GM19193 (cell line): Measurements from ENCODE around the gene JAZF1.

Source experiments
- POLR2A ChIP-seq: IDR thresholded peaks from 4 replicates; pipeline ENCODE4 v1.6.1; 2011; ENCODE audit not compliant: insufficient read depth, insufficient read length; ENCODE audit errors: extremely low read depth

Gene JAZF1

DNA sequence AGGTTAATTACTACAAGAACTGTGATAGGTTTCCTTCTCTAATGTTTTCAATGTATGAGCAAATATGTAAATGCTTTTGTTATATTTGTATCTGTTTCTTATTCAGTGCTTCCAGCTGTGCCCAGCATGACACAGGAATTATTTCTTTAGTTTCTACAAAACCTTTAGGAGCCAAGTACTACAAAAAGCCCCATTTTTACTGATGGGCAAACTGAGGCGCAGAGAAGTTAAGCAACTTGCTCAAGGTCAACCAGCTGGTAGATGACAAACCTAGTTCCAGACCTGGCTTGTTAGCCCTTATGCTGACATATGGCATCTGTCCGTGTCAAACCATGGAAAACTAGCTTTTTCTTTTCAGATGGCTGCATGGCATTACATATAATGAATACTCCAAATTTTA is 134.6 kb downstream of the JAZF1 start:
- no peak for TF ChIP-seq POLR2A

DNA sequence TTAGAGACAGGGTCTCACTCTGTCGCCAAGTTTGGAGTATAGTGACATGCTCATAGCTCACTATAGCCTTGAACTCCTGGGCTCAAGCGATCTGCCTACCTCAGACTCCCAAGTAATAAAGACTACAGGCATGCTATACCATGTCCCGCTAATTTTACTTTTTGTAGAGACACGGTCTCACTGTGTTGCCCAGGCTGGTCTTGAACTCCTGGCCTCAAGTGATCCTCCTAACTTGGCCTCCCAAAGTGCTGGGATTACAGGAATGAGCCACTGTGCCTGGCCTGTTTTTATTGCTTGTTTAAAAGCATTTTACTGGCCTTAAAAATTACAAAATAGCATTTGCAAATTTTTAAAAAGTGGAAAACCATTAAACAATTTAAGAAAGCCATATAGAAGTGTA is 135.0 kb downstream of the JAZF1 start:
- TF ChIP-seq POLR2A: no peak

GRCh38 chr7:28044825-28045224 is 135.8 kb downstream of the JAZF1 start:
- no peak for TF ChIP-seq POLR2A

GRCh38 chr7:28042721-28043120 is 137.9 kb downstream of the JAZF1 start:
- TF ChIP-seq POLR2A: no peak

GRCh38 chr7:28041508-28042314 is 138.9 kb downstream of the JAZF1 start:
- TF ChIP-seq POLR2A: no peak

DNA sequence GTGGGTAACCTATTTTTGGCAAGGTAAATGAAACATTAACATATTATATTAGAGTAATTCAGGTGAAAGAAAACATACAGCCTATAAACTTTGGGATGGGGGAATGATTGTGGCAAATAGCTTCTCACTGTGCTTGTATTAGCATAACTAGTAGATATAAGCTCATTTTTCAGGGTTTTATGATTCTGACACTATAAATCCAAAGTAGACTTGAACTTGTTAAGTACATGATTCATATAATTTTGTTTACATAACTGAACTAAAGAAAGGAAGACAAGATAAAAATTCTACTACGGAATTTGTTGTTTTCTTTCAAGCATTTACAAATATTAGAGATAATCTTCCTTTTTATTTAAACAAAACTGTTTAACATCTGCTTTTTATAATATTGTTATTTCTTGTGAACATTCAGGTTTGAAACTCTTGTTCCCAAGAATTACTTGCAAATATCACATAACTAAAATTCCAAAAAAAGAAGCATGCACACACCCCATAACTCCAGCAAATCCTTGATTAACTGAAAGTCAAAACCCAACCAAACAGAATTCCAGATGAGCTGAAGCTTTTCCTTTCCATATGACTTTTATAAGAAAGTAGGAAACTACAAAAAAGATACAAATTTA is 142.3 kb downstream of the JAZF1 start:
- no peak for TF ChIP-seq POLR2A

- no peak for TF ChIP-seq POLR2A
Observed at GRCh38 chr7:28037220-28038010, 143.2 kb downstream of the JAZF1 start.

GRCh38 chr7:28036696-28037095 is 143.9 kb downstream of the JAZF1 start:
- no peak for TF ChIP-seq POLR2A

DNA sequence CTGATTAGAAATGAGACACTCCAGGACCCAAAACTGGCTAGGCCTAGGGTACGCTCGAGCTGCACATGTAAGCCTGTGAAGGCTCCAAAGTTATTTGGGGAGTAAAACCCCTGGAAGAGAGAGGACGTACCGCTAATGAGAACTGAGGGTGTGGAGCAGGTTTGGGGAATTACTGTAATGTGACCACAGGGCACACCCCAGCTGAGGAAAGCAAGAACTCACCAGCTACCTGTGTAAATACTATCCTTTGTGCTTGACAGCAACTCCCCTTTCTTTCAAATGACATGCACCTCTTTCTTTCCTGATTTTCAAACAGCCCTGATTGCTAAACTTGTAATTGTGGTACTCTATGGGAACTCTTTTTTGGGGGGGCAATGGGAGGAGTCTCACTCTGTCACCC is 147.2 kb downstream of the JAZF1 start:
- no peak for TF ChIP-seq POLR2A

- TF ChIP-seq POLR2A: no peak
Observed at GRCh38 chr7:28032738-28033380, 147.7 kb downstream of the JAZF1 start.

- TF ChIP-seq POLR2A: no peak
Observed at GRCh38 chr7:28029051-28029450, 151.5 kb downstream of the JAZF1 start.

DNA sequence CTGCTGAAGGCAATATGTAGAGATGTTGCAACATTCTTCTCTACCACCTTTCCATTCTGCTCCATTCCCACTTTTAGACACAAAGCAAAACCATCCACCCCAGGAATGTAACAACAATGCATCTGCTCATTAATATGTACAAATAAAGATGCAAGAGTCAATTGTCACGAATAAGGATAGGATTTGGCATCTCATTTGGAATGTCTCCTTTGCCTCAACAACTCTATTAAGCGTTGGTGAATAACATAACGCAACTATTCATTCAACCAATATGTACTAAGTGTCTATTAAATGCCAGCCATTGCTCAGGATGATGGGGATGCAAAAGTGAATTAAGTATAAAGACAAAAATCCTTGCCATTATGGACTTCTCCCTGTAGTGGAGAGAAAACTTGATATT is 152.1 kb downstream of the JAZF1 start:
- TF ChIP-seq POLR2A: no peak

DNA sequence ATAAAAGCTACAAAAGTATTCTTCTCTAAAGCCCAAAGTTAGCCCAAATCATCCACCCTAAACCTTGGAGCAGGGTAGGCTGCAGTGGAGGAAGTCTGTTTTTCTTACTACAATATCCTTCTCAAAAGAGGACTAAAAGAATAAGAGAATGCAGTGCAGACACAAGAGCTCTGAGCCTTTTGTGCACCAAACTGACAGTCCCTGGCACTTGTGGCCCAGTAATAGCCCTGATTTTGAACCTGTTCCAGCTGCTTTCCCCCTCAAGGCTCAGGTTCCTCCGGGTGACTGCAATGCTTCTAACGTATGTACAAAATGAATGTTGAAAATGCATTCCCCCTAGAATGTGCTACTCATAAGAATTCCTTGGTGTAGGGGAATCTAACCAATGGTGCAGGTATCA is 154.4 kb downstream of the JAZF1 start:
- no peak for TF ChIP-seq POLR2A

- TF ChIP-seq POLR2A: no peak
Observed at GRCh38 chr7:28024786-28025334, 155.7 kb downstream of the JAZF1 start.
